Measurements from ENCODE around the gene MLLT3.

MLLT3 gene

GRCh38 chr9:20472342-20473045 lies 149.8 kb downstream of the MLLT3 start:
- TF ChIP-seq CTCF (IDR thresholded peaks at IDR 0.05; ENCODE audit: low read depth, low read length, missing control alignments) = no peak
- H3K4me3 ChIP-seq (ENCODE audit: low read depth, low read length) = no peak overlapping the region
- in situ Hi-C loops (cut with HindIII; ENCODE audit: low sequenced_read_pairs) = loop anchor here (10.0 kb wide), 1 partner anchor 58 kb away; no protein-coding TSS in a partner anchor
- peak; percentile 6 for DNase-seq (ENCODE audit: low read depth)

GRCh38 chr9:20466328-20467008 lies 155.8 kb downstream of the MLLT3 start:
- in situ Hi-C loops (cut with HindIII; ENCODE audit: low sequenced_read_pairs) = no loop called here
- no peak for DNase-seq (ENCODE audit: low read depth)
- H3K4me3 ChIP-seq (ENCODE audit: low read depth, low read length) = no peak overlapping the region
- TF ChIP-seq CTCF (IDR thresholded peaks at IDR 0.05; ENCODE audit: low read depth, low read length, missing control alignments) = no peak

- no peak overlapping the region for H3K4me3 ChIP-seq (ENCODE audit: low read depth, low read length)
- DNase-seq (ENCODE audit: low read depth) = no peak
- in situ Hi-C loops (cut with HindIII; ENCODE audit: low sequenced_read_pairs) = no loop called here
- no peak for TF ChIP-seq CTCF (IDR thresholded peaks at IDR 0.05; ENCODE audit: low read depth, low read length, missing control alignments)
Measured at GRCh38 chr9:20464242-20464641, 158.1 kb downstream of the MLLT3 start.

- no peak overlapping the region for H3K4me3 ChIP-seq (ENCODE audit: low read depth, low read length)
- no peak for TF ChIP-seq CTCF (IDR thresholded peaks at IDR 0.05; ENCODE audit: low read depth, low read length, missing control alignments)
- in situ Hi-C loops (cut with HindIII; ENCODE audit: low sequenced_read_pairs) = no loop called here
- DNase-seq (ENCODE audit: low read depth) = no peak
Measured at GRCh38 chr9:20463823-20464222, 158.5 kb downstream of the MLLT3 start.

GRCh38 chr9:20462410-20462809 lies 159.9 kb downstream of the MLLT3 start:
- no peak for DNase-seq (ENCODE audit: low read depth)
- TF ChIP-seq CTCF (IDR thresholded peaks at IDR 0.05; ENCODE audit: low read depth, low read length, missing control alignments) = no peak
- in situ Hi-C loops (cut with HindIII; ENCODE audit: low sequenced_read_pairs) = no loop called here
- no peak overlapping the region for H3K4me3 ChIP-seq (ENCODE audit: low read depth, low read length)

- H3K4me3 ChIP-seq (ENCODE audit: low read depth, low read length) = no peak overlapping the region
- no peak for DNase-seq (ENCODE audit: low read depth)
- in situ Hi-C loops (cut with HindIII; ENCODE audit: low sequenced_read_pairs) = no loop called here
- TF ChIP-seq CTCF (IDR thresholded peaks at IDR 0.05; ENCODE audit: low read depth, low read length, missing control alignments) = no peak
Measured at GRCh38 chr9:20447291-20447690, 175.0 kb downstream of the MLLT3 start.
